Measurements from ENCODE around the gene ADARB1. TPM values are rescaled to one million over a fixed set of nuclear protein-coding genes. Genes with fewer than 3 reads are reported as not detected.

Gene ADARB1
- total RNA-seq, 4 donors from 2014 or later = 18.2 to 57.6 (median 32.0) TPM

DNA sequence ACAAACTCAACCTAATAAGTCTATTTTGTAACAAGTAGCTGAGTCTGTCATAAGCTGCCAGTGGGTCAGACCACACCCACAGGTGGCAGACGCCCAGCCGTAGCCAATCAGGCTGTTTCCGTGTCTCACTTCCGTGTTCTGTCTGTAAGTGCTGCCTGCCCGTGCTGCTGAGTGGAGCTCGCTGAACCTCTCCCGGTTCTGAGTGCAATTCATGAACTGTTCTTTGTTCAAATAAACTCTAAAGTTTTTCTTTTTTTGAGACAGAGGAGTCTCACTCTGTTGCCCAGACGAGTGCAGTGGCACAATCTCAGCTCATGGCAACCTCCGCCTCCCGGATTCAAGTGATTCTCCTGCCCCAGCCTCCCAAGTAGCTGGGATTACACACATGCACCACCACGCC lies 188.2 kb downstream of the ADARB1 start:
- no peaks in the 10 kb centered on the region for H3K9me3 ChIP-seq
- peaks cover 0 to 3% of the 10 kb centered on the region in 2 donors for H3K27me3 ChIP-seq
- peak in 1 of 2 donors; percentile 11 for DNase-seq (ENCODE audit: low spot score in 2 of 2)
- TF ChIP-seq EP300 (IDR thresholded peaks at IDR 0.05) (no peak), POLR2A (IDR thresholded peaks at IDR 0.05) (no peak)
- TF ChIP-seq, protein P1, sequence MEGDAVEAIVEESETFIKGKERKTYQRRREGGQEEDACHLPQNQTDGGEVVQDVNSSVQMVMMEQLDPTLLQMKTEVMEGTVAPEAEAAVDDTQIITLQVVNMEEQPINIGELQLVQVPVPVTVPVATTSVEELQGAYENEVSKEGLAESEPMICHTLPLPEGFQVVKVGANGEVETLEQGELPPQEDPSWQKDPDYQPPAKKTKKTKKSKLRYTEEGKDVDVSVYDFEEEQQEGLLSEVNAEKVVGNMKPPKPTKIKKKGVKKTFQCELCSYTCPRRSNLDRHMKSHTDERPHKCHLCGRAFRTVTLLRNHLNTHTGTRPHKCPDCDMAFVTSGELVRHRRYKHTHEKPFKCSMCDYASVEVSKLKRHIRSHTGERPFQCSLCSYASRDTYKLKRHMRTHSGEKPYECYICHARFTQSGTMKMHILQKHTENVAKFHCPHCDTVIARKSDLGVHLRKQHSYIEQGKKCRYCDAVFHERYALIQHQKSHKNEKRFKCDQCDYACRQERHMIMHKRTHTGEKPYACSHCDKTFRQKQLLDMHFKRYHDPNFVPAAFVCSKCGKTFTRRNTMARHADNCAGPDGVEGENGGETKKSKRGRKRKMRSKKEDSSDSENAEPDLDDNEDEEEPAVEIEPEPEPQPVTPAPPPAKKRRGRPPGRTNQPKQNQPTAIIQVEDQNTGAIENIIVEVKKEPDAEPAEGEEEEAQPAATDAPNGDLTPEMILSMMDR (IDR thresholded peaks at IDR 0.05) = no peak
- H3K36me3 ChIP-seq = peaks cover 0 to 62% (median 21%) of the 10 kb centered on the region in 3 donors
- H3K27ac ChIP-seq = no peak overlapping the region
- no peak overlapping the region for H3K4me3 ChIP-seq
- 82 to 88% methylated on average over 11 of the region's 11 CpGs for WGBS, 2 donors
- H3K4me1 ChIP-seq = peaks cover 0 to 10% (median 0%) of the 10 kb centered on the region in 4 donors

DNA sequence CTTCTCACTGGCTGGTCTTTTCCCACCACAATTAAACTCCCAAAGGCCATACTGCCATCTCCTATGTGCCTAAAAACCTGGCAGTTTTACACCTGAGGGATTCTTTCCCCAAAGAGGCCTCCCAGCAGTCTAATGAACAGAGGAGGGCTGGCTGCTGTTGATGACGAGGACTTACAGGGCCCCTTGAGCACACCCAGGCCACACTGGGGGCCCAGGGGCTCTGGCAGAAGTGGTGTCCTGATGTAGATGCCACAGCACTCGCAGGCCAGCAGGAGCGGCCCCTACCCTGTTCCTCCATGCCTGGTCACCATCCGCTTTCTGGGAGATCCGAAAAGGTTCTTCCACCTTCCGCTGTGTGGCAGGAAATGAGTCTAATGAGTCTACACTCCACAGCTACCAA lies 189.2 kb downstream of the ADARB1 start:
- peaks cover 0 to under 1% (median 0%) of the 10 kb centered on the region in 4 donors for H3K4me1 ChIP-seq
- H3K27ac ChIP-seq = no peak overlapping the region
- H3K4me3 ChIP-seq = no peak overlapping the region
- TF ChIP-seq POLR2A (IDR thresholded peaks at IDR 0.05) = no peak
- TF ChIP-seq EP300 (IDR thresholded peaks at IDR 0.05) = no peak
- TF ChIP-seq, protein P1 (IDR thresholded peaks at IDR 0.05) = no peak
- peak in 1 of 2 donors; percentile 11 for DNase-seq (ENCODE audit: low spot score in 2 of 2)
- H3K36me3 ChIP-seq = peaks cover 0 to 71% (median 21%) of the 10 kb centered on the region in 3 donors
- no peaks in the 10 kb centered on the region for H3K9me3 ChIP-seq
- H3K27me3 ChIP-seq = no peaks in the 10 kb centered on the region
- 91% methylated on average over 6 of the region's 6 CpGs for WGBS, 2 donors

DNA sequence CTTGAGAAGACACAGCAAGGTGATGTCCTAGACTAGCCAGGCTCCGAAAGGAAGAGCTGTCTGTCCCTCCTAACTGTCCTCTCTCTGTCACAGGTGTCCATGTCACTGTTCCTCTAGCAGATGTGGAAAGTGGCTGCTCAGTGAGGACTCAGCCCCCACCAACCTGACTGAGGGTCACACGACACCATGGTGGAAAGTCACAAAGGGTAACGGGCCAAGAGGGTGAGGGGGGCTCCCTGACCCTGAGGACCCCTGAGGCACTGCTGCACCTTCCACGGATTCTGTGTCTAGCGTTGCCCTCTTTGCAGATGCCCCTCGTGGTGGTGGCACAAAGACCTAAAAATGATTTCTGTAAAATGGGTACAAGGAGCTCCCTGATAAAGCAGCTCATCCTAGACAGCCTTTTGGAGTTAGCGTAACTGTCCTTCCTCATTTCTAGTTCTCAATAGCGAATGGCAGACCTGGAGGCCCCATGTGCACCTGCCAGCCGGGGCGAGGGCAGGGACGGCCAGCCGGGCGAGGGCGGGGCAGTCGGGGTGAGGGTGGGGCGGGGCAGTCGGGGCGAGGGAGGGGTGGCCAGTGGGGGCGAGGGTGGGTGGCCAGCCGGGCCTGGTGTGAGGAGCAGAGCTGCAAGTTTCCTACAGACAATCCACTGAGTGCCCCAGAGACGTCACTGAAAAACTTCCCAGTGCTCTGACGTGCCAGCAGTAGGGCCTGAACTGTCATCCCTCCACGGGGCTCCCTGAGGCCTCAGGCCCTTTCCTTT lies 189.9 kb downstream of the ADARB1 start:
- Histone ChIP-seq H3K9me3 (no peaks in the 10 kb centered on the region), H3K4me1 (no peaks in the 10 kb centered on the region), H3K27ac (no peak overlapping the region), H3K27me3 (no peaks in the 10 kb centered on the region), H3K36me3 (peaks cover 0 to 76% (median 21%) of the 10 kb centered on the region in 3 donors), H3K4me3 (no peak overlapping the region)
- no peak for DNase-seq (ENCODE audit: low spot score in 2 of 2)
- WGBS, 2 donors = 86 to 88% methylated on average over 21 to 23 of the region's 23 CpGs
- TF ChIP-seq, protein P1 (IDR thresholded peaks at IDR 0.05) = no peak
- no peak for TF ChIP-seq POLR2A (IDR thresholded peaks at IDR 0.05)
- TF ChIP-seq EP300 (IDR thresholded peaks at IDR 0.05) = no peak

- no peaks in the 10 kb centered on the region for H3K27me3 ChIP-seq
- TF ChIP-seq POLR2A (IDR thresholded peaks at IDR 0.05) = no peak
- TF ChIP-seq, protein P1 (IDR thresholded peaks at IDR 0.05) = no peak
- no peak for TF ChIP-seq EP300 (IDR thresholded peaks at IDR 0.05)
- 89 to 96% methylated on average over 22 to 30 of the region's 34 CpGs for WGBS, 2 donors
- H3K36me3 ChIP-seq = peaks cover 0 to 82% (median 21%) of the 10 kb centered on the region in 3 donors
- peak in 1 of 2 donors; percentile 9 for DNase-seq (ENCODE audit: low spot score in 2 of 2)
- H3K27ac ChIP-seq = no peak overlapping the region
- H3K4me1 ChIP-seq = no peaks in the 10 kb centered on the region
- H3K9me3 ChIP-seq = no peaks in the 10 kb centered on the region
- H3K4me3 ChIP-seq = no peak overlapping the region
Measured at GRCh38 chr21:45264912-45265515, 190.6 kb downstream of the ADARB1 start.

Data from tibial nerve (tissue), 4 donors.